CD4-positive, alpha-beta T cell treated with Interleukin-6 at 100 ng/mL for 8 hours (primary cell): ENCODE results near the gene ZBED4.

Experiments
- DNase-seq: peaks from one replicate; pipeline ENCODE4 v3.0.0-alpha.2; 2020; ENCODE audit warnings: mixed read lengths, low spot score

Gene ZBED4

DNA sequence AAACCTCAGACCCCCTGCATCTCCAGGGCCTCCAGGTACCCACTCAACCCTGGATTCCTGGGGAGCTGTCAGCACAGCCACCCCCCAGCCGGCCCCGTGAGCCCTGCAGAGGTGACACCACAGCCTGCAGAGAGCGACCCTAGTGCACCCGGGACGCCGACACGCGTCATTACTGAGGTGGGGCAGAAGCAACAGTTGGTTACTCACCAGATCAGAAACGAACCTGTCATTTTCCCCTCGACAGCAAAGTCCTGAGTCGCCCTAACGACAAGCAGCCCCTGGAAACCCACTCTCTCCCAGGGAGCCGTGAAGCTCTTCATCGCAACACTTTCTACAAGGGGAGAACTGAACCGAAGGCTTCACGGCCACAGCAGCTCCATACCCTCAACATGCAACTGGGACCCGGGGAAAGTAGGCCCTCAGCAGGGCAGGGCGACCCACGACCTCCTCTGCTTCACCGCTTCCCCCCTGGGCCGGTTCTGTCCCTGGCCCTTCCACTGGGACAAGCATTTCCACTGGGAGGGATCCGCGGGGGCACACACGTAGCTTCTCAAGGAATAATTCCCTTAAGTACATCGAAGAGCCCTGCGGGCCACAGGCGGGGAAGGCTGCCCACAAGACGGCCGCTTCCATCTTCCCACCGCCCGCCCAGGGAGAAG, 27.6 kb upstream of the ZBED4 start:
- DNase-seq = peak; percentile 47

GRCh38 chr22:49826603-49827270, 26.9 kb upstream of the ZBED4 start:
- no peak for DNase-seq

GRCh38 chr22:49827271-49827852, 26.3 kb upstream of the ZBED4 start:
- no peak for DNase-seq

DNA sequence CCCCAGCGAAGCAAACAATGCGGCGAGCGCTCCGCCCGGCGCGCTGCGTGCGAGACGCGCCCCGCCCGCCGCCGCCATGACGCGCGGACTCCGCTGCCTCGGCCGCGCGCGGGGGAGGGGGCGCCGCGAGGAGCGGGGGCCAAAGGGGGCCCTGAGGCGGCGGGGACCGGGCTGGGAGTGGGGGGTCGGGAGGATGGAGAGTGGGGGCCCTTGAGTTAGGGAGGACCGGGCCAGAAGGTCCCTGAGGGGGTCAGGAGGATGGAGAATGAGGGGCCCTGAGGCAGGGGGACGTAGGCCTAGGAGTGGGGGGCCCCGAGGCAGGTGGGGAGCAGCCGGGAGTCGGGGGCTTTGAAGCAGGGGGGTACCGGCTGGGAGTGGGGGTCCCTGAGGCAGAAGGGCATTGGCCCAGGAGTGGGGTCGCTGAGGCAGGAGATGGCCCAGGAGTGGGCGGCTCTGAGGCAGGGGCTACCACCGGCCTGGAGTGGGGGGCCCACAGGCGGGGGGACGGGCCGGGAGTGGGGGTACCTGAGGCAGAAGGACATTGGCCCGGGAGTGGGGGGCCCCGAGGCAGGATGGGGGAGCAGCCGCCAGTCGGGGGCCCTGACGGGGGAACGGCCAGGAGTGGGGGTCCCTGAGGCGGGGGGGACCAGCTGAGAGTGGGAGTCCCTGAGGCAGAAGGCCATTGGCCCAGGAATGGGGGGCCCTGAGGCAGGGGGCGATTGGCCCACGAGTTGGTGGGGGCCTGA, 25.6 kb upstream of the ZBED4 start, which contains the start of gene BRD1:
BRD1 (minus strand) TSS at position 21 of the 746 bp plus-strand sequence. CDS start 3,556 bp downstream, outside the sequence.
- peak; percentile 44 for DNase-seq

DNA sequence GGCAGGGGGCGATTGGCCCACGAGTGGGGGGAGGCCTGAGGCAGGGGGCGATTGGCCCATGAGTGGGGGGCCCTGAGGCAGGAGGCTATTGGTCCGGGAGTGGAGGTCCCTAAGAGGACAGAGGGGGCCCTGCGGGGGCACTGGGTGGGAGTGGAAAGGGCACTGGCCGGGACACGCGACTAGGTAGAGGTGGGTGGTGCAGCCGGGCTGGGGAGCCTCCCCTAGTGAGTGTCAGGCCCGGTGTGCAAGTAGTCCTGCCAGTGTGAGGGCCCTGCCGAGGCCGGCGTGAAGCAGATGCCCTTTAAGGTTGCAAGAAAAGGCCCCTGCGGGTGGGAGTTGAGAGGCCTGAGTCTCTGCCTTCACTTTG, 25.1 kb upstream of the ZBED4 start:
- DNase-seq = no peak

GRCh38 chr22:49829044-49829853, 24.4 kb upstream of the ZBED4 start:
- DNase-seq = no peak

GRCh38 chr22:49833340-49834007, 20.2 kb upstream of the ZBED4 start:
- DNase-seq = no peak

- DNase-seq = peak; percentile 95
Measured at GRCh38 chr22:49838771-49839717, 14.6 kb upstream of the ZBED4 start.

- no peak for DNase-seq
Measured at GRCh38 chr22:49845241-49845640, 8.4 kb upstream of the ZBED4 start.

DNA sequence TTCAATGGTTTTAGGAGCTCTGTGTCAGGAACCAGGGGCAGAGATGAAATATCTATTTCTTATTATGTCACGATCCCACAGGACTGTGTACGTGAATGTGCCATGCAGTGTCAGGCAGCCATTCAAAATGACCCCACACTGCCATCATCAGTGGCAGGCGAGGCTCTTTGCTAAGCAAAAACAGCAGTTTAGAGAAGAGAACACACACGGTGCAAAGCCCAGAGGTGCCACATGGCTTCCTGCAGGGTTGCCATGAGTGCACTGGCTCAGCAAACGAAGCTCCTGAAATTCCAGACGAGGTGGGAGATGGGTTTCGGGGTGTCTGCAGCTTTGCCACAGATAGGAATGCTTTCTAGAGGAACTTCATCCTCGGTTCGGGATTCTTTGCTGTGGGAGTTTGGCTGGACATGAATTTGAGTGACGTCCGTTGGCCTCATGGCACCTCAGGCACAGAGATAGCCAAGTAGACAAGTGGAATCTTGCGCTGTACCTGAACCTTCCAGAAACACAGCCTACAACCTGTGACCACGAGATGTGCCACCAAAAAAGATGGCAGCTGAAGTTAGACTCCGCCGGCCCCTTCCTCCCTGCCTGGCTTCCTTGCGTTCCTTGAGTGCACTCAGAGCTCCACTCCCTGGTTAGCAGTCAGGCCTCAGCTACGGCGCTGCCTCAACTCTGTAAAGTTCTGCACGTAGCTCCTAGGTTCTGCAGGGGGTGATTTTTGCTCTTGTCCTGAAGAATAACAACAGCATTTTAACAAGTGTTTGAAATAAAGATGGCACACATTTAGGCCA, 7.8 kb upstream of the ZBED4 start:
- DNase-seq = no peak

DNA sequence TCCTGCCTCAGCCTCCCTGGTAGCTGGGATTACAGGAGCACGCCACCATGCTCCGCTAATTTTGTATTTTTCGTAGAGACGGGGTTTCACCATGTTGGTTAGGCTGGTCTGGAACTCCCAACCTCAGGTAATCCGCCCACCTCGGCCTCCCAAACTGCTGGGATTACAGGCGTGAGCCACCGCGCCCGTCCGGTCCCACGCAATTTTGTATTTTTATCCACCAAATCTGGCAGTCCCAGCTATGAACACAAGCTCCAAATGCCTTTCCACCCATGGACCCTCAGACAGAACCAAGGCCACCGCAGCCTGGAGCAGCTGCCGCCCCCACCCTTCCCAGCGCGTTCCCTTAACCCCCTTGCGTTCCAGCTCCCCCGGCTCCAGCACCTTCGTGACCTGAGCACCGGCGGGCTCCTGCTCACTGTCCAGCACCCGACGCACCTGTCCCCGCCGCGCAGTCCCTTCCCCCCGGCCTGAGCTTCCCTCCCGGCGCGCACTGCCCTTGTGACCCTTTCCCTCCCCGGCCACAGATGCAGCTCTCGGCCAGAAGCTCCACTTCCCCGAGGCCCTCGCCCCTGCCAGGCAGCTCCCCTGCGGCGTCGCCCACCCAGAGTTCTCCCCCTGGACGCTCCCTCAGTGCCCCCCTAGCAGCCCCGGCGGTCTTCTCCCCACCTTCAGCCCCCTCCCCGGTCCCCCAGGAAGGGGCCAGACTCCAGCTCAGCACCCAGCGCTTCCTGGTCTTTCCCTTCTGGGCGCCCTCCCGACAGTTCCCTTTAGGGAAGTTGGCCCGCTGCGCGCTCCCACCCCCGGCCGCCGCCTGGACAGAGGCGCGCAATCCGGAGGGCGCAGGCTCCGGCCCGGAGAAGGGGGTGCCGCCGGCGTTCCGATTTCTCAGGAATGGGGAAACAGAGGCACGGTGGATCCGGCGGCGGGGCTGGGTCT, 5.6 kb upstream of the ZBED4 start:
- no peak for DNase-seq

DNA sequence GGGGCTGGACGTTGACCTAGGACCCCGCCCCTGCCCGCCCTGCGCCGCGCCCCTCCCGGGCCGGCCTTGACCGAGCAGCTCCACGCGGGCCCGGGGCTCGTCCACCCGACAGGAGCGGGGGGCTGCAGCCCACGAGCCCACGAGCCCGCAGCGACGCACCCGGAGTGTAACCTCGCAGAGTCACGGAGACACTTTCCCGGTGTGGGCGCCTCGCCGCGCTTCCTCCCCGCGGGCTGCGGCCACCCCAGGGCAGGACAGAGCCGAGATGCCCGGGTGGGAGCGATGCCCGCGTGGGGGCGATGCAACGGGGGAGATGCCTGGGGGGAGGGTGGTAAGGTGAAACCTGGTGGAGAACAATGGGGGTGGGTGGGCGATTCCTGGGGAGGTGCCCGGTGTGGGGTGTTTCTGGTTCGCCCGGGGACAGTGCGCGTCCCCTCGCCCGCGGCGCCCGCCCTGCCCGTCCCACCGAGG, 4.9 kb upstream of the ZBED4 start:
- no peak for DNase-seq

GRCh38 chr22:49849161-49850020, 4.3 kb upstream of the ZBED4 start:
- DNase-seq = no peak

- DNase-seq = no peak
Measured at GRCh38 chr22:49850021-49850911, 3.4 kb upstream of the ZBED4 start.

DNA sequence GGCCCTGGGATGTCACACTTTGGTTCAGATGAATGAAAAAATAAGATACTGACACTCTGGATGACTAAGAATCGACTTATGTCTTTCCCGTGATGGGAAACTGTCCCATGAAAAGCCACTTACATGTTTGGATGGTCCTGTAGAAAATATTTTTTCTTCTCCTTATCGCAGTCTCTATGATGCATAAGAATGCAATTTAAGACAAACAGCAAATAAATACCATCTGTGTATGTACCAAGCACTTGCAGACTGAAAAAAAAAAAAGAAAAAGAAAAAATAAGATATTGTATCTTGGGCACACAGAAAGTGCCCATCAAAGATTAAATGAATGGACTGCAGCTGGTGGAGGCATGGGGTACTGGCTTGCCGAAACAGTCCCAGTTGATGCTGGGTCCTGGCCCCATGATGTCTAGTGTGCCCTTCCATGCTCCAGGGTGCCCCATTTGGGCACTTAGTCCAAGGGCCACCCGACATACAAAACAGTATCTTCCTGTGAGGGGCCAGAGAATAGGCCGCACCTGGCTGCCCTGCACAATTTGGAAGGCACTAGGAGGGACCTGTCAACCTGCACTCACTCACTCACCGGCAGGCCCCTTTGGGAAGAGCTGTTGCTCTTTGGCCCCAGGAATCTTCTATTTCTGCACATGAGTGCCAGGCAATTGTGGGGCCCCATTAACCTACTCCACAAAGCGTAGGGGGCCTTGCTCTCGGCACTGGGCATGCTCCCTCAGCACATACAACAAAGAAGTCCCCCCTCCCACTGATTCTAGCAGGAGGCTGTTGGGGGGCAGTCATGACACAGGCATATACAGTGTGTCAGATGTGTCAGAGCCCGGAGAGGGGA, 2.5 kb upstream of the ZBED4 start:
- DNase-seq = no peak
